K562 (cell line): Measurements from ENCODE around the gene ZNF567. TPM values are rescaled to one million over a fixed set of nuclear protein-coding genes. Genes with fewer than 3 reads are reported as not detected.

ENCODE experiments used
- ARID1B ChIP-seq: fragments of 450-650 bp; IDR thresholded peaks from 2 replicates; pipeline ENCODE4 v1.6.1; 2016; ENCODE audit warnings: antibody characterized with exemption, mild to moderate bottlenecking, inconsistent platforms
- ARID2 ChIP-seq: fragments of 450-650 bp; IDR thresholded peaks from 2 replicates; pipeline ENCODE4 v1.6.1; 2017; ENCODE audit warnings: antibody characterized with exemption, mild to moderate bottlenecking
- ARID3B ChIP-seq: fragments of 250-450 bp; sonication (Bioruptor Pico); IDR thresholded peaks from 2 replicates; pipeline ENCODE4 v1.4.0; 2020; ENCODE audit warnings: borderline replicate concordance
- BCL6 ChIP-seq: fragments of 250-450 bp; sonication (Bioruptor Pico); IDR thresholded peaks from 2 replicates; pipeline ENCODE4 v1.4.0; 2020
- BCOR ChIP-seq: fragments of 450-650 bp; IDR thresholded peaks from 2 replicates; pipeline ENCODE4 v1.6.1; 2016
- CXXC5 ChIP-seq: fragments of 250-450 bp; sonication (Bioruptor Pico); IDR thresholded peaks from 2 replicates; pipeline ENCODE4 v1.8.0; 2022; ENCODE audit warnings: inconsistent platforms, mild to moderate bottlenecking, moderate library complexity
- E2F4 ChIP-seq: sonication (generic); formaldehyde crosslinking; IDR thresholded peaks from 2 replicates; pipeline ENCODE4 v1.8.0; 2022; ENCODE audit warnings: mild to moderate bottlenecking, low read depth, missing genetic modification reagents
- FIP1L1 ChIP-seq: fragments of 200-400 bp; formaldehyde crosslinking; IDR thresholded peaks from 2 replicates; pipeline ENCODE4 v1.6.1; 2018; ENCODE audit warnings: mild to moderate bottlenecking, low read depth, low read length; ENCODE audit not compliant: poor library complexity, severe bottlenecking
- FOXP1 ChIP-seq: sonication (generic); formaldehyde crosslinking; IDR thresholded peaks from 2 replicates; pipeline ENCODE4 v1.8.0; 2022; ENCODE audit warnings: mild to moderate bottlenecking, missing genetic modification reagents
- L3MBTL2 ChIP-seq: fragments of 450-650 bp; IDR thresholded peaks from 2 replicates; pipeline ENCODE4 v1.6.1; 2016; ENCODE audit warnings: mild to moderate bottlenecking, moderate library complexity
- RHOXF2B ChIP-seq: fragments of 250-450 bp; sonication (Bioruptor Pico); conservative IDR thresholded peaks from 2 replicates; pipeline ENCODE4 v1.5.1; 2021
- SREBF2 ChIP-seq: sonication (generic); formaldehyde crosslinking; IDR thresholded peaks from 2 replicates; pipeline ENCODE4 v1.4.0; 2020; ENCODE audit warnings: mild to moderate bottlenecking, missing genetic modification reagents
- TEAD4 ChIP-seq, 2 experiments: sonication (generic) in 1 of 2; formaldehyde crosslinking in 1 of 2; IDR thresholded peaks; 2 replicates each; pipeline versions ENCODE4 v1.6.1 to v1.8.0; 2012 to 2022; ENCODE audit warnings: borderline replicate concordance in 1 of 2, inconsistent platforms in 1 of 2, low read length in 1 of 2, mild to moderate bottlenecking in 1 of 2, missing genetic modification reagents in 1 of 2
- ZFX ChIP-seq: sonication (generic); formaldehyde crosslinking; IDR thresholded peaks from 2 replicates; pipeline ENCODE4 v1.8.0; 2022; ENCODE audit warnings: mild to moderate bottlenecking, missing genetic modification reagents, moderate library complexity
- ZKSCAN1 ChIP-seq: fragments of 150-350 bp; IDR thresholded peaks from 2 replicates; pipeline ENCODE4 v1.6.1; 2016; ENCODE audit warnings: low read depth, low read length
- ZNF318 ChIP-seq, 2 experiments: fragments of 450-650 bp; IDR thresholded peaks; 2 replicates each; pipeline ENCODE4 v1.6.1; 2016; ENCODE audit warnings: mild to moderate bottlenecking in 2 of 2, borderline replicate concordance in 1 of 2, low read depth in 1 of 2, moderate library complexity in 1 of 2
- ZNF584 ChIP-seq: fragments of 200-800 bp; sonication (Bioruptor generic); IDR thresholded peaks from 2 replicates; pipeline ENCODE4 v1.6.1; 2016; ENCODE audit warnings: low read depth, mild to moderate bottlenecking, missing genetic modification characterization, missing compliant biosample characterization
- polyA plus RNA-seq, 8 experiments: library from polyadenylated mRNA; depleted of rRNA in 4 of 8; stranded (reverse) in 5 of 8; unstranded in 3 of 8; fragments of >200 nt; fragmentation: Nextera tagmentation in 2 of 8; fragmentation: Illumina TruSeq in 1 of 8; extraction: Ambion mirVana in 2 of 8; extraction: Trizol in 1 of 8; gene quantifications; 2 replicates each; pipeline versions ENCODE4 v1.2.1 to v1.2.3, GENCODE V29; 2011 to 2014; ENCODE audit warnings: inconsistent platforms in 1 of 8, missing spikeins in 1 of 8
- total RNA-seq, 7 experiments: library from RNA; depleted of rRNA in 6 of 7; stranded (reverse); fragments of >200 nt in 6 of 7; fragmentation: Illumina TruSeq in 2 of 7; extraction: Trizol in 2 of 7; gene quantifications; 2 replicates each; pipeline versions ENCODE4 v1.2.1 to v1.2.3, GENCODE V29; 2011 to 2021; ENCODE audit warnings: low replicate concordance in 1 of 7

ZNF567 gene
- total and polyA plus RNA-seq, 9 of the 15 experiments (the other 6 are each of a cell fraction or from before 2014, with no cell fraction given) = 3.1 to 11.5 (median 7.4) TPM

GRCh38 chr19:36687214-36688056 lies at the start of gene ZNF567 (continued):
- TF ChIP-seq ZNF584 (no peak), CXXC5 (peak; percentile 88), FOXP1 (no peak), TEAD4 (IDR thresholded peaks at IDR 0.05; ENCODE audit: low read length) (no peak), TEAD4 (CRISPR knock-in tag; IDR thresholded peaks at IDR 0.05; ENCODE audit: borderline replicate concordance) (no peak), BCOR (no peak), SREBF2 (CRISPR knock-in tag) (no peak), ZNF318 (IDR thresholded peaks at IDR 0.05; ENCODE audit: borderline replicate concordance in 1 of 2, low read depth in 1 of 2) (no peak), RHOXF2B (CRISPR knock-in tag) (no peak), E2F4 (no peak), L3MBTL2 (peak; percentile 64), ZKSCAN1 (no peak), ZFX (CRISPR knock-in tag) (peak; percentile 50), FIP1L1 (no peak), ARID1B (no peak), BCL6 (CRISPR knock-in tag) (no peak), ARID2 (no peak), ARID3B (CRISPR knock-in tag) (no peak)
